T-helper 22 cell (primary cell): ENCODE data around the gene SYT1.

Experiments used
- DNase-seq: peaks from one replicate; pipeline ENCODE4 v3.0.0-alpha.2; 2020; ENCODE audit warnings: low read depth

Gene SYT1

GRCh38 chr12:79351251-79351650 is 486.7 kb downstream of the SYT1 start:
- DNase-seq: no peak

GRCh38 chr12:79356216-79356615 is 491.6 kb downstream of the SYT1 start:
- DNase-seq: no peak

GRCh38 chr12:79357048-79357447 is 492.5 kb downstream of the SYT1 start:
- DNase-seq: no peak

GRCh38 chr12:79358716-79359300 is 494.2 kb downstream of the SYT1 start:
- DNase-seq: no peak

- no peak for DNase-seq
Observed at GRCh38 chr12:79360286-79360685, 495.7 kb downstream of the SYT1 start.

GRCh38 chr12:79360936-79361335 is 496.4 kb downstream of the SYT1 start:
- no peak for DNase-seq

- no peak for DNase-seq
Observed at GRCh38 chr12:79364197-79364596, 499.6 kb downstream of the SYT1 start.

- DNase-seq: no peak
Observed at GRCh38 chr12:79366374-79366773, 501.8 kb downstream of the SYT1 start.

GRCh38 chr12:79367032-79367589 is 502.5 kb downstream of the SYT1 start:
- no peak for DNase-seq

- no peak for DNase-seq
Observed at GRCh38 chr12:79370021-79370420, 505.4 kb downstream of the SYT1 start.

GRCh38 chr12:79371226-79371625 is 506.7 kb downstream of the SYT1 start:
- DNase-seq: no peak

GRCh38 chr12:79373896-79374499 is 509.4 kb downstream of the SYT1 start:
- DNase-seq: no peak

- no peak for DNase-seq
Observed at GRCh38 chr12:79374545-79374944, 510.0 kb downstream of the SYT1 start.

GRCh38 chr12:79375050-79375449 is 510.5 kb downstream of the SYT1 start:
- no peak for DNase-seq

GRCh38 chr12:79378496-79378895 is 513.9 kb downstream of the SYT1 start:
- no peak for DNase-seq

- no peak for DNase-seq
Observed at GRCh38 chr12:79380402-79380801, 515.8 kb downstream of the SYT1 start.

- no peak for DNase-seq
Observed at GRCh38 chr12:79381248-79382208, 517.0 kb downstream of the SYT1 start.

- DNase-seq: no peak
Observed at GRCh38 chr12:79384551-79384950, 520.0 kb downstream of the SYT1 start.

- DNase-seq: no peak
Observed at GRCh38 chr12:79388011-79388410, 523.4 kb downstream of the SYT1 start.

GRCh38 chr12:79393842-79394241 is 529.3 kb downstream of the SYT1 start:
- DNase-seq: no peak

- DNase-seq: no peak
Observed at GRCh38 chr12:79397609-79398008, 533.0 kb downstream of the SYT1 start.

- no peak for DNase-seq
Observed at GRCh38 chr12:79400481-79400880, 535.9 kb downstream of the SYT1 start.

GRCh38 chr12:79402606-79403005 is 538.0 kb downstream of the SYT1 start:
- no peak for DNase-seq
